GM12874 (cell line): Measurements from ENCODE around the gene BCAT1.

ENCODE experiments used
- CTCF ChIP-seq: IDR thresholded peaks from 2 replicates; pipeline ENCODE4 v1.5.1; 2011; ENCODE audit warnings: low read depth, mild to moderate bottlenecking, control low read depth, low read length, moderate library complexity; ENCODE audit not compliant: insufficient read depth

The BCAT1 gene

GRCh38 chr12:24919346-24920001 lies 29.4 kb downstream of the BCAT1 start:
- no peak for TF ChIP-seq CTCF

- TF ChIP-seq CTCF: no peak
Measured at GRCh38 chr12:24918596-24918995, 30.3 kb downstream of the BCAT1 start.

GRCh38 chr12:24915501-24915900 lies 33.4 kb downstream of the BCAT1 start:
- no peak for TF ChIP-seq CTCF

- TF ChIP-seq CTCF: no peak
Measured at GRCh38 chr12:24913953-24914352, 34.9 kb downstream of the BCAT1 start.

GRCh38 chr12:24913130-24913529 lies 35.8 kb downstream of the BCAT1 start:
- no peak for TF ChIP-seq CTCF

GRCh38 chr12:24911271-24911791 lies 37.6 kb downstream of the BCAT1 start:
- TF ChIP-seq CTCF: no peak

- no peak for TF ChIP-seq CTCF
Measured at GRCh38 chr12:24909667-24910066, 39.2 kb downstream of the BCAT1 start.

- no peak for TF ChIP-seq CTCF
Measured at GRCh38 chr12:24907464-24907863, 41.4 kb downstream of the BCAT1 start.
